HCT116 (cell line): Measurements from ENCODE around the gene ARIH2. TPM values are rescaled to one million over a fixed set of nuclear protein-coding genes. Genes with fewer than 3 reads are reported as not detected.

Source experiments
- ATAC-seq: fragments of 200-7000 bp; cut with Tn5 transposase; 2 replicates; pipeline ENCODE4 v1.9.1; 2020; ENCODE audit warnings: mild to moderate bottlenecking, moderate library complexity
- BruUV-seq: library from RNA; stranded (reverse); fragments of 400-500 nt; replicated peaks from 2 replicates; lab custom pipeline; 2021; lab: Mats Ljungman, UMichigan
- CTCF ChIA-PET: fragments of 300-600 bp; sonication (Branson Sonifier 250); formaldehyde crosslinking; loops from one replicate; lab custom pipeline; 2021; ENCODE audit warnings: antibody characterized with exemption; lab: Charles Lee
- POLR2A ChIA-PET: fragments of 300-600, 350-600 bp; sonication (Branson Sonifier 250); formaldehyde crosslinking; loops from one replicate; lab custom pipeline; 2021; ENCODE audit warnings: antibody characterized with exemption; lab: Charles Lee
- RAD21 ChIA-PET, 2 experiments: fragments of 300-600 bp; sonication (Branson Sonifier 250); formaldehyde crosslinking; loops; one replicate each; lab custom pipeline; 2023; ENCODE audit warnings: low total read pairs in 2 of 2; ENCODE audit not compliant: uncharacterized antibody in 2 of 2, unreplicated experiment in 2 of 2, low non-redundant PET in 1 of 2; lab: Charles Lee
- DNase-seq: peaks from one replicate; pipeline ENCODE4 v3.0.0-alpha.2; 2010; ENCODE audit warnings: low read depth, low spot score
- H2AFZ ChIP-seq: fragments of 200-600 bp; shearing (Covaris generic), sonication (generic); 2 replicates; pipeline ENCODE4 v1.6.1; 2017; ENCODE audit warnings: low read depth, mixed run types, mixed read lengths, antibody characterized with exemption, low read length; ENCODE audit not compliant: poor library complexity, severe bottlenecking
- H3K27ac ChIP-seq: 2 replicates; pipeline ENCODE4 v1.5.1; 2012; ENCODE audit warnings: low read depth, low read length
- H3K27me3 ChIP-seq: fragments of 200-600 bp; sonication (generic); 2 replicates; pipeline ENCODE4 v1.6.1; 2016; ENCODE audit warnings: mixed run types, low read length, mixed read lengths; ENCODE audit not compliant: insufficient read depth
- H3K36me3 ChIP-seq, 2 experiments: fragments of 200-500 bp in 1 of 2; fragments of 200-600 bp in 1 of 2; sonication (Bioruptor generic) in 1 of 2; sonication (generic) in 1 of 2; 2 replicates each; pipeline versions ENCODE4 v1.5.1 to v1.6.1; 2014 to 2016; ENCODE audit warnings: low read length in 2 of 2, inconsistent platforms in 1 of 2, mixed read lengths in 1 of 2, mixed run types in 1 of 2; ENCODE audit not compliant: insufficient read depth in 2 of 2, control insufficient read depth in 1 of 2
- H3K4me1 ChIP-seq, 2 experiments: fragments of 200-600 bp in 1 of 2; sonication (generic) in 1 of 2; 2 replicates each; pipeline versions ENCODE4 v1.5.1 to v1.6.1; 2012 to 2017; ENCODE audit warnings: low read length in 2 of 2, inconsistent platforms in 1 of 2, mild to moderate bottlenecking in 1 of 2, mixed read lengths in 1 of 2, mixed run types in 1 of 2, moderate library complexity in 1 of 2; ENCODE audit not compliant: insufficient read depth in 2 of 2, control insufficient read depth in 1 of 2
- H3K4me2 ChIP-seq: fragments of 200-600 bp; sonication (generic); 2 replicates; pipeline ENCODE4 v1.6.1; 2017; ENCODE audit warnings: mixed run types, low read length, mixed read lengths
- H3K4me3 ChIP-seq, 2 experiments: fragments of 200-600 bp in 1 of 2; sonication (generic) in 1 of 2; replicated peaks in 1 of 2; 2 replicates each; pipeline ENCODE4 v1.5.1; 2011 to 2016; ENCODE audit warnings: low read length in 2 of 2, control low read depth in 1 of 2, low read depth in 1 of 2, mild to moderate bottlenecking in 1 of 2, mixed read lengths in 1 of 2, mixed run types in 1 of 2
- H3K79me2 ChIP-seq: fragments of 200-600 bp; sonication (generic); 2 replicates; pipeline ENCODE4 v1.6.1; 2017; ENCODE audit warnings: mild to moderate bottlenecking, mixed run types, low read length, moderate library complexity, mixed read lengths; ENCODE audit not compliant: insufficient read depth
- H3K9ac ChIP-seq: fragments of 200-600 bp; sonication (generic); 2 replicates; pipeline ENCODE4 v1.6.1; 2016; ENCODE audit warnings: low read length, mixed read lengths
- H3K9me2 ChIP-seq: fragments of 200-600 bp; sonication (generic), shearing (Covaris generic); 2 replicates; pipeline ENCODE4 v1.6.1; 2017; ENCODE audit warnings: mixed run types, mild to moderate bottlenecking, moderate library complexity; ENCODE audit not compliant: insufficient read depth
- H3K9me3 ChIP-seq, 2 experiments: fragments of 200-500 bp in 1 of 2; fragments of 200-600 bp in 1 of 2; sonication (Bioruptor generic) in 1 of 2; sonication (generic) in 1 of 2; 2 replicates each; pipeline ENCODE4 v1.6.1; 2014 to 2017; ENCODE audit warnings: low read length in 2 of 2, mixed read lengths in 2 of 2, inconsistent platforms in 1 of 2, low read depth in 1 of 2, mild to moderate bottlenecking in 1 of 2, mixed run types in 1 of 2, moderate library complexity in 1 of 2; ENCODE audit not compliant: control insufficient read depth in 1 of 2, insufficient read depth in 1 of 2
- H4K20me1 ChIP-seq: fragments of 200-600 bp; sonication (generic), shearing (Covaris generic); 2 replicates; pipeline ENCODE4 v1.6.1; 2017; ENCODE audit warnings: mixed run types, mild to moderate bottlenecking, moderate library complexity; ENCODE audit not compliant: insufficient read depth
- CTCF ChIP-seq, 3 experiments: fragments of 200-600 bp in 1 of 3; sonication (generic) in 1 of 3; IDR thresholded peaks in 2 of 3; conservative IDR thresholded peaks in 1 of 3; 2 replicates each; pipeline ENCODE4 v1.5.1; 2012 to 2017; ENCODE audit warnings: low read depth in 2 of 3, low read length in 2 of 3, antibody characterized with exemption in 1 of 3, borderline replicate concordance in 1 of 3, control low read depth in 1 of 3, mild to moderate bottlenecking in 1 of 3, mixed read lengths in 1 of 3, mixed run types in 1 of 3, moderate library complexity in 1 of 3; ENCODE audit not compliant: insufficient read depth in 1 of 3
- EZH2 ChIP-seq: fragments of 200-600 bp; sonication (generic); IDR thresholded peaks from 2 replicates; pipeline ENCODE4 v1.6.1; 2017; ENCODE audit warnings: antibody characterized with exemption, mixed run types
- POLR2AphosphoS5 ChIP-seq: IDR thresholded peaks from 2 replicates; pipeline ENCODE4 v1.6.1; 2011; ENCODE audit warnings: mild to moderate bottlenecking, low read depth, low read length, moderate library complexity
- SRF ChIP-seq: IDR thresholded peaks from 2 replicates; pipeline ENCODE4 v1.6.1; 2012; ENCODE audit warnings: low read depth
- intact Hi-C: fragments of 100-400 bp; cut with micrococcal nuclease; formaldehyde crosslinking; loops from 2 replicates; pipeline ENCODE4 v1.10.0; 2022
- total RNA-seq: library from RNA; stranded (reverse); gene quantifications from one replicate; pipeline ENCODE4 v1.2.1, GENCODE V29; 2021; ENCODE audit not compliant: unreplicated experiment
- TF ChIP-seq, protein P1 (sequence below): IDR thresholded peaks from 2 replicates; pipeline ENCODE4 v1.6.1; 2012; ENCODE audit warnings: low read depth

Gene ARIH2
- total RNA-seq, 1 experiment from 2014 or later: 105 TPM

DNA sequence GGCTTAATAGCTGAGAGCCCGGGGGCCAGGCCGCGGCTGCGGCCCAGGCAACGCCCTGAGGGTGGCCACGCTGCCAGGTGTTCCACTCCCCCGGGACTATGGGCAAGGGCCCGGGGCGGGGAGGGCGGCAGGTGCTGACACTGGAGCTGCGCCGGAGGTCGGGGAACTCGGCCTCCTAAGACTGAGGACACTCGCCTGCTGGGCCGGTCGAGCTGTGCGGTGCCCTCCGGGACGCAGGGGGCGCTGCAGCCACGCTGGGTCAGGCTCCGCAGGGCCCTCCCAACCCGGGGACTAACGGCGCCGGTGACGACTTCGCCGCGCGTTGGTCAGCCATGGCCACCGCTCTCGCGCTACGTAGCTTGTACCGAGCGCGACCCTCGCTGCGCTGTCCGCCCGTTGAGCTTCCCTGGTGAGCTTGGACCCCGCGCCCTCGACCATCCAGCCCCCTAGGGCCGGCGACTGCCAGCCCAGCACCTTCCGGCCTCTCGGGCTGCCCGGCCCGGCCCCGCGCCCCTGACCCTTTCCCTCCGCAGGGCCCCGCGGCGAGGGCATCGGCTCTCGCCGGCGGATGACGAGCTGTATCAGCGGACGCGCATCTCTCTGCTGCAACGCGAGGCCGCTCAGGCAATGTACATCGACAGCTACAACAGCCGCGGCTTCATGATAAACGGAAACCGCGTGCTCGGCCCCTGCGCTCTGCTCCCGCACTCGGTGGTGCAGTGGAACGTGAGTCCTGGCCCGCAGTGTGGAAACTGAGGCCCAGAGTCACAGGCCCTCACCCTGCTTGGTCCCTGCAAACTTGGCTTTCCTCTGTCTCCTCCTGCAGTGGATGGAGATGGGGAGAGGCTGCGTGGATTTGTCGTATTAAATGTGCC, 103.4 kb downstream of the ARIH2 start, which contains the start of gene NDUFAF3 (continued):
- TF ChIP-seq, protein P1, sequence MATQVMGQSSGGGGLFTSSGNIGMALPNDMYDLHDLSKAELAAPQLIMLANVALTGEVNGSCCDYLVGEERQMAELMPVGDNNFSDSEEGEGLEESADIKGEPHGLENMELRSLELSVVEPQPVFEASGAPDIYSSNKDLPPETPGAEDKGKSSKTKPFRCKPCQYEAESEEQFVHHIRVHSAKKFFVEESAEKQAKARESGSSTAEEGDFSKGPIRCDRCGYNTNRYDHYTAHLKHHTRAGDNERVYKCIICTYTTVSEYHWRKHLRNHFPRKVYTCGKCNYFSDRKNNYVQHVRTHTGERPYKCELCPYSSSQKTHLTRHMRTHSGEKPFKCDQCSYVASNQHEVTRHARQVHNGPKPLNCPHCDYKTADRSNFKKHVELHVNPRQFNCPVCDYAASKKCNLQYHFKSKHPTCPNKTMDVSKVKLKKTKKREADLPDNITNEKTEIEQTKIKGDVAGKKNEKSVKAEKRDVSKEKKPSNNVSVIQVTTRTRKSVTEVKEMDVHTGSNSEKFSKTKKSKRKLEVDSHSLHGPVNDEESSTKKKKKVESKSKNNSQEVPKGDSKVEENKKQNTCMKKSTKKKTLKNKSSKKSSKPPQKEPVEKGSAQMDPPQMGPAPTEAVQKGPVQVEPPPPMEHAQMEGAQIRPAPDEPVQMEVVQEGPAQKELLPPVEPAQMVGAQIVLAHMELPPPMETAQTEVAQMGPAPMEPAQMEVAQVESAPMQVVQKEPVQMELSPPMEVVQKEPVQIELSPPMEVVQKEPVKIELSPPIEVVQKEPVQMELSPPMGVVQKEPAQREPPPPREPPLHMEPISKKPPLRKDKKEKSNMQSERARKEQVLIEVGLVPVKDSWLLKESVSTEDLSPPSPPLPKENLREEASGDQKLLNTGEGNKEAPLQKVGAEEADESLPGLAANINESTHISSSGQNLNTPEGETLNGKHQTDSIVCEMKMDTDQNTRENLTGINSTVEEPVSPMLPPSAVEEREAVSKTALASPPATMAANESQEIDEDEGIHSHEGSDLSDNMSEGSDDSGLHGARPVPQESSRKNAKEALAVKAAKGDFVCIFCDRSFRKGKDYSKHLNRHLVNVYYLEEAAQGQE: no peak
- TF ChIP-seq EZH2: no peak

DNA sequence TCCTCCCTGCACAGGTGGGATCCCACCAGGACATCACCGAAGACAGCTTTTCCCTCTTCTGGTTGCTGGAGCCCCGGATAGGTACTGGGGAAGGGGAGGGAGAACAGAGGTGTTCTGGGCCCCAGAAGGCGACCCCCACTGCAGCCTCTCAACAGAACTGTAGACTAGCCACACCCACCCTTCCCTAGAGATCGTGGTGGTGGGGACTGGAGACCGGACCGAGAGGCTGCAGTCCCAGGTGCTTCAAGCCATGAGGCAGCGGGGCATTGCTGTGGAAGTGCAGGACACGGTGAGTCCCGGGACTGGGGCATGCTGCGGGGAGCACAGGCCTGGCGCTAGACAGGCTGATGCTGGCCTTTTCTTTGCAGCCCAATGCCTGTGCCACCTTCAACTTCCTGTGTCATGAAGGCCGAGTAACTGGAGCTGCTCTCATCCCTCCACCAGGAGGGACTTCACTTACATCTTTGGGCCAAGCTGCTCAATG, 104.1 kb downstream of the ARIH2 start:
- no peaks in the 10 kb centered on the region; the same call in 1 of the 2 replicates for H4K20me1 ChIP-seq
- H3K4me3 ChIP-seq: peak overlapping the region; percentile 80 to 98
- H3K27me3 ChIP-seq: no peaks in the 10 kb centered on the region
- H2AFZ ChIP-seq: no peak overlapping the region
- intact Hi-C loops: no loop called here
- POLR2A ChIA-PET: interaction anchor here (0.9 to 3.6 kb wide), 7 partner anchors 9 to 111 kb away, joined by 4 to 52 read pairs (median 7); partner anchors contain the start of genes P4HTM, QRICH1 and WDR6
- no peak for ATAC-seq
- CTCF ChIA-PET: interaction anchor here (1.0 to 3.5 kb wide), 5 partner anchors 15 to 426 kb away, joined by 4 to 29 read pairs (median 27); partner anchors contain the start of genes P4HTM, QRICH1 and WDR6
- H3K4me1 ChIP-seq: peaks cover 14 to 57% of the 10 kb centered on the region in 2 experiments
- H3K9me3 ChIP-seq: no peaks in the 10 kb centered on the region
- H3K4me2 ChIP-seq: peak overlapping the region; percentile 90
- no peaks in the 10 kb centered on the region for H3K9me2 ChIP-seq
- H3K36me3 ChIP-seq: peaks cover 18 to 46% of the 10 kb centered on the region in 2 experiments; a peak in 3 of 4 replicates
- peak overlapping the region; percentile 99 for H3K9ac ChIP-seq
- H3K27ac ChIP-seq: peak overlapping the region; percentile 99
- TF ChIP-seq SRF: no peak
- TF ChIP-seq POLR2AphosphoS5: peak; percentile 44
- no peak for TF ChIP-seq CTCF (IDR thresholded peaks at IDR 0.05 in 2 of 3, conservative IDR thresholded peaks at IDR 0.05 in 1 of 3; ENCODE audit: borderline replicate concordance in 1 of 3, insufficient read depth in 1 of 3, low read depth in 2 of 3, low read length in 2 of 3)
- RAD21 ChIA-PET: no interaction called here
- BruUV-seq: no TSS peak
- peaks cover 81% of the 10 kb centered on the region for H3K79me2 ChIP-seq
- no peak for DNase-seq
